HepG2 (cell line): ENCODE data around the gene NNMT. TPM values are rescaled to one million over a fixed set of nuclear protein-coding genes. Genes with fewer than 3 reads are reported as not detected.

Experiments used
- ATF6 ChIP-seq: sonication (generic); formaldehyde crosslinking; conservative IDR thresholded peaks from 2 replicates; pipeline ENCODE4 v1.4.0; 2020; ENCODE audit warnings: missing genetic modification reagents
- BCL3 ChIP-seq: sonication (generic); formaldehyde crosslinking; IDR thresholded peaks from 2 replicates; pipeline ENCODE4 v1.5.1; 2020; ENCODE audit warnings: mild to moderate bottlenecking, missing genetic modification reagents, moderate library complexity
- CTCF ChIP-seq: sonication (generic); formaldehyde crosslinking; IDR thresholded peaks from 2 replicates; pipeline ENCODE4 v1.5.0; 2020; ENCODE audit warnings: mild to moderate bottlenecking, missing genetic modification reagents, moderate library complexity
- GABPB1 ChIP-seq: IDR thresholded peaks from 2 replicates; pipeline ENCODE4 v1.6.1; 2016; ENCODE audit warnings: mild to moderate bottlenecking, missing genetic modification reagents, moderate library complexity, missing compliant biosample characterization
- HBP1 ChIP-seq: IDR thresholded peaks from 2 replicates; pipeline ENCODE4 v1.6.1; 2016; ENCODE audit warnings: low read depth, control low read depth
- HMG20B ChIP-seq: conservative IDR thresholded peaks from 2 replicates; pipeline ENCODE4 v1.6.1; 2016; ENCODE audit warnings: missing genetic modification reagents, missing compliant biosample characterization
- HNRNPLL ChIP-seq: fragments of 200-400 bp; formaldehyde crosslinking; IDR thresholded peaks from 2 replicates; pipeline ENCODE4 v1.6.1; 2017; ENCODE audit warnings: mild to moderate bottlenecking, low read depth, low read length; ENCODE audit not compliant: poor library complexity, severe bottlenecking
- HOMEZ ChIP-seq: IDR thresholded peaks from 2 replicates; pipeline ENCODE4 v1.6.1; 2016; ENCODE audit warnings: low read depth
- KLF16 ChIP-seq, 2 experiments: sonication (generic) in 1 of 2; formaldehyde crosslinking in 1 of 2; IDR thresholded peaks; 2 replicates each; pipeline versions ENCODE4 v1.6.1 to v1.8.0; 2016 to 2023; ENCODE audit warnings: missing genetic modification reagents in 2 of 2, missing compliant biosample characterization in 1 of 2
- NFE2 ChIP-seq: sonication (generic); formaldehyde crosslinking; IDR thresholded peaks from 2 replicates; pipeline ENCODE4 v1.4.0; 2020; ENCODE audit warnings: missing genetic modification reagents
- RAD21 ChIP-seq: fragments of 450-650 bp; formaldehyde crosslinking; IDR thresholded peaks from 2 replicates; pipeline ENCODE4 v1.5.0; 2020; ENCODE audit warnings: mild to moderate bottlenecking
- STAG1 ChIP-seq: sonication (generic); formaldehyde crosslinking; IDR thresholded peaks from 2 replicates; pipeline ENCODE4 v1.4.0; 2020; ENCODE audit warnings: missing genetic modification reagents
- TCF7 ChIP-seq: sonication (generic); IDR thresholded peaks from 2 replicates; pipeline ENCODE4 v1.6.1; 2016; ENCODE audit warnings: antibody characterized with exemption, low read depth
- THAP8 ChIP-seq: sonication (generic); formaldehyde crosslinking; IDR thresholded peaks from 2 replicates; pipeline ENCODE4 v1.5.1; 2020; ENCODE audit warnings: missing genetic modification reagents, mild to moderate bottlenecking, borderline replicate concordance
- TOE1 ChIP-seq: sonication (generic); formaldehyde crosslinking; IDR thresholded peaks from 2 replicates; pipeline ENCODE4 v1.4.0; 2020; ENCODE audit warnings: mild to moderate bottlenecking, missing genetic modification reagents
- ZBTB7B ChIP-seq: sonication (generic); formaldehyde crosslinking; IDR thresholded peaks from 2 replicates; pipeline ENCODE4 v1.4.0; 2020; ENCODE audit warnings: missing genetic modification reagents
- ZNF558 ChIP-seq: sonication (generic); formaldehyde crosslinking; IDR thresholded peaks from 2 replicates; pipeline ENCODE4 v1.9.0; 2022; ENCODE audit warnings: mild to moderate bottlenecking, missing genetic modification reagents, borderline replicate concordance
- polyA plus RNA-seq, 8 experiments: library from polyadenylated mRNA; depleted of rRNA in 3 of 8; stranded (reverse) in 7 of 8; unstranded in 1 of 8; fragments of >200 nt; fragmentation: Illumina TruSeq in 4 of 8; extraction: Trizol in 4 of 8; gene quantifications; 2 replicates each; pipeline versions ENCODE4 v1.2.1 to v1.2.3, GENCODE V29; 2011 to 2016; ENCODE audit warnings: low read depth in 4 of 8, missing spikeins in 1 of 8, mixed read lengths in 1 of 8; ENCODE audit not compliant: insufficient read depth in 1 of 8
- total RNA-seq, 5 experiments: library from RNA; depleted of rRNA; stranded (reverse); fragments of >200 nt; fragmentation: Illumina TruSeq; extraction: Trizol; gene quantifications; 2 replicates each; pipeline ENCODE4 v1.2.3, GENCODE V29; 2016; ENCODE audit warnings: low read depth in 1 of 5

Gene NNMT
- total and polyA plus RNA-seq, 2 of the 13 experiments (the other 11 are each of a cell fraction or from before 2014, with no cell fraction given): 0.13 TPM; not detected in 1

- 0 out of 2 replicates have a peak, but pooled peaks have one; percentile 19 for TF ChIP-seq ZBTB7B (CRISPR knock-in tag)
- TF ChIP-seq ATF6 (CRISPR knock-in tag): no peak
- no peak for TF ChIP-seq HOMEZ (CRISPR knock-in tag)
- TF ChIP-seq TOE1 (CRISPR knock-in tag): no peak
- 0 out of 2 replicates have a peak, but pooled peaks have one; percentile 28 for TF ChIP-seq RAD21
- no peak for TF ChIP-seq THAP8 (CRISPR knock-in tag)
- no peak for TF ChIP-seq NFE2 (CRISPR knock-in tag)
- no peak for TF ChIP-seq ZNF558 (CRISPR knock-in tag)
- TF ChIP-seq KLF16 (CRISPR knock-in tag; IDR thresholded peaks at IDR 0.05): no peak
- peak; percentile 54 for TF ChIP-seq GABPB1 (CRISPR knock-in tag)
- 0 out of 2 replicates have a peak, but pooled peaks have one; percentile 20 for TF ChIP-seq TCF7
- no peak for TF ChIP-seq HBP1 (CRISPR knock-in tag)
- no peak for TF ChIP-seq STAG1 (CRISPR knock-in tag)
- no peak for TF ChIP-seq HMG20B (CRISPR knock-in tag)
- TF ChIP-seq BCL3 (CRISPR knock-in tag): 0 out of 2 replicates have a peak, but pooled peaks have one; percentile 14
- TF ChIP-seq CTCF (CRISPR knock-in tag): peak; percentile 56
- TF ChIP-seq HNRNPLL: peak; percentile 27
Measured at GRCh38 chr11:114257621-114258558, 38.3 kb upstream of the NNMT start (continued).
